Fibroblast of skin of left biceps (primary cell): ENCODE results near the gene SPPL2C.

Experiments used
- DNase-seq, 2 experiments: peaks; one replicate each; pipeline ENCODE4 v3.0.0-alpha.2; 2013; ENCODE audit warnings: low read depth in 2 of 2

Gene SPPL2C, protein sequence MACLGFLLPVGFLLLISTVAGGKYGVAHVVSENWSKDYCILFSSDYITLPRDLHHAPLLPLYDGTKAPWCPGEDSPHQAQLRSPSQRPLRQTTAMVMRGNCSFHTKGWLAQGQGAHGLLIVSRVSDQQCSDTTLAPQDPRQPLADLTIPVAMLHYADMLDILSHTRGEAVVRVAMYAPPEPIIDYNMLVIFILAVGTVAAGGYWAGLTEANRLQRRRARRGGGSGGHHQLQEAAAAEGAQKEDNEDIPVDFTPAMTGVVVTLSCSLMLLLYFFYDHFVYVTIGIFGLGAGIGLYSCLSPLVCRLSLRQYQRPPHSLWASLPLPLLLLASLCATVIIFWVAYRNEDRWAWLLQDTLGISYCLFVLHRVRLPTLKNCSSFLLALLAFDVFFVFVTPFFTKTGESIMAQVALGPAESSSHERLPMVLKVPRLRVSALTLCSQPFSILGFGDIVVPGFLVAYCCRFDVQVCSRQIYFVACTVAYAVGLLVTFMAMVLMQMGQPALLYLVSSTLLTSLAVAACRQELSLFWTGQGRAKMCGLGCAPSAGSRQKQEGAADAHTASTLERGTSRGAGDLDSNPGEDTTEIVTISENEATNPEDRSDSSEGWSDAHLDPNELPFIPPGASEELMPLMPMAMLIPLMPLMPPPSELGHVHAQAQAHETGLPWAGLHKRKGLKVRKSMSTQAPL

GRCh38 chr17:45844695-45845375 is at the start of gene SPPL2C:
TSS of gene SPPL2C (plus strand) at chr17:45844881. CDS start at chr17:45844907, 26 bp downstream.
- DNase-seq = no peak

- DNase-seq = no peak
Measured at GRCh38 chr17:45800816-45801215, 43.9 kb upstream of the SPPL2C start.

DNA sequence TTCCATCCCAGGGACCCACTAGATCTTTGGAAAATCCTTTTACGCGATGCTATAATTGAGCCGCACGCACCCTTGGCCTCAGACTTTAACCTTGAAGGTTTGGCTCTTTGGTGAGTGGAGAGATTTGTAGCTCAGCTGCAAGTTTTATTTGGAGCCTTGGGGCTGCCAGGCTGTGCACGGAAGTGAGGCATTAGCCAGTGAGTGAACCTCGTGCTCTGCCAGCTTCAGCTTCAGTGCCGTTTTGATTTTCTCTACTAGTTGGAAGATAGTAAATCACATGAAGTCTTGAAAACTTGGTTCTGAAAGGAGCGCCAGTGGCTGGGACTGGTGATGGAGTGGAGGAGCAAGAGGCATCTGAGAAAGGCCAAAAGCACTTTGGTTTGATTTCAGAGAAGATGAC is 43.3 kb upstream of the SPPL2C start:
- DNase-seq = no peak

DNA sequence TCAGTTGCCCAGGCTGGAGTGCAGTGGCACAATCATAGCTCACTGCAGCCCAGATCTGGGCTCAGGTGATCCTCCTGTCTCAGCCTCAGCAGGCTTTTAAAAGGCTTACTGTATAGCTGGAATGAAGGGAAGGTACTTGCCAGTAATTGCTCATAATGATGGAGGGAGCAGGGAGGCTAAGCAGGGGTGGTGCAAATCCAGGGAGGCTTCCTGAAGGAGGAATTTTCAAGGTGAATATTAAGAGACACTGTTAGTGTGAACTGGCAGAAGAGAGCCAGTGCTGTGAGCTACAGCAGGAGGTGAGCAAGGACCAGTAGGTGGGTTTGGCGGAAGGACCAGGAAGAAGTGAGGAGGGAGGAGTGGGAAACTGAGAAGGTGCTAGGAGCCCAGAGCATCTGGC is 35.8 kb upstream of the SPPL2C start:
- no peak for DNase-seq

- DNase-seq = no peak
Measured at GRCh38 chr17:45809499-45809898, 35.2 kb upstream of the SPPL2C start.

DNA sequence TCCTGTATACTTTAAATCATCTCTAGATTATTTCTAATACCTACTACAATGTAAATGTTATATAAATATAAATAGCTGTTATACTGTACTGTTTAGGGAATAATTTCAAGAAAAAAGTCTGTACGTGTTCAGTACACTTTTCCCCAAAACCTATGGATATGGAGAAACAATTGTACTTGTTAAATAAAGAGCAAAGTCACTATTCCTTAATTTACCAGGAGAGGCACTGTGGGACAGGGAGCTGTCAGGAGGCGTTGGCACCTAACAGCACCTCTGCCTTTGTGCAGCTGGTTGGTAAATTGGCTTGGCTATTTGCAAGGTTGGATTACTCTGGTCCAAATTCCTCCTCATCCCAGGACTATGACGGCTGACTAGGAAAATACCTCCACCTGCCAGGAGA is 32.6 kb upstream of the SPPL2C start:
- DNase-seq = no peak

- DNase-seq = no peak
Measured at GRCh38 chr17:45813048-45813725, 31.5 kb upstream of the SPPL2C start.

DNA sequence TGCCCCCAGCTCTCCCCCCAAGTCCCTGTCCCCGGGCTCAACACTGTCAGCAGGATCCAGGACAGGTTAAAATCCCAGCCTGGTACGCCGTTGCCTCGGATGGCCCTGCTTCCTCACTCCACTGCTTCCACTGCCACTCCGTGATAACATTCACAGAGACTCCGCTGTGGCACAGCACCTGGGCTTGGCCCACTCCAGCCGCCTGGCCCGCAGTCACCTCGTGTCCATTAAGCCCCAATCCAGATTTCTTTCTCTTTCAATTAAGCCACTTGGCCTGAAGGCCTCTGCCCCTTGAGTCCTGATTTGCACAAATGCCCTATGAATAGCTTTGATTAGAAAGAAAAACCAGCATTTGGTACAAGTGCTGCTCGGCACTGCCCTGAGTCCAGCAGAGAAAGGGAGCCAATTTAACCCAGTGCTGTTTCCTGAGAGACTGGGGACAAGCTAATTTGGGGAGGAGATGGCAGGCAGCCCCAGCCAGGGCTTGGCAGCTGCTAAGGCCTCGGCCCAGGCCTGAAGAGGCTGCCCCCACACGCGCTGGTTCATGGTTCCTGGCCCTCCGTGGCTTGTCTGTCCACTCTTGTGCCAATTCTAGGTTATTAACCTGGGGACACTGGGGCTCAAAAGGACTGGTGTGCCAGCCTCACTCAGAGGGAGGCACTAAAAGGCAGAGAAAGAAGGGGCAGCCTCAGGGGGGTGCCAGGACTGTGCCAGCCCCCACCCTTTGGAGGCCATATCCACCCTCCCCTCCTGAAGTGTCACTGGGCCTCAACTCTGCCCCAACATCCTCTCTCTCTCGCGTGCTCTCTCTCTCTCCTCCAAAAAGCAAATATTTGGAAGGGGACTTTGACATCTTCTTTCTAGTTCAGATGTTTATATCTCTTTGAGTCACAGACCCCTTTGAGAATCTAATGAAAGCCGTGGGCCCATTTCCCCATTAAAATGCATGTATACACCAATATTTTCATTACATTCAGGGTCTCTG is 29.8 kb upstream of the SPPL2C start:
- no peak for DNase-seq

- DNase-seq = no peak
Measured at GRCh38 chr17:45815752-45816151, 28.9 kb upstream of the SPPL2C start.

- DNase-seq = no peak
Measured at GRCh38 chr17:45818041-45818440, 26.6 kb upstream of the SPPL2C start.

DNA sequence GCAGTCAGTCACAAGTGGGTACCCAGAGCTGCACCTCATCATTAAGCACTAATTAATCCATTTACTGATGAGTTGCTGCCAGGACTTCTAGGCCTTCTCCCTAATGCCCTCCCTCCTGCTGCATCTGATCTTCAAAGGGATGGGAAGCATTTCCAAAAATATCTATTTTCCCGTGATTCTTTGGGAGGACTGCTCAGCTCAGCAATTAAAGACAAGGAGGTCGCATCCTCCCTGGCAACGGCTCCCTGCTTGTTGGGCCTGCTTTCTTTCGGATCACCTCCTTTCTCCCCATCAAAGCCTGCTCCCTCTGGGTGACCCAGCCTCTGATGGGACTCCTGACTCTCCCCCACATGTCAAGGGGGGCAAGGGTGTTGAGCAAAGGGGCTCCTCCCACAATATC is 26.0 kb upstream of the SPPL2C start:
- no peak for DNase-seq

- DNase-seq = no peak
Measured at GRCh38 chr17:45819632-45820031, 25.0 kb upstream of the SPPL2C start.

DNA sequence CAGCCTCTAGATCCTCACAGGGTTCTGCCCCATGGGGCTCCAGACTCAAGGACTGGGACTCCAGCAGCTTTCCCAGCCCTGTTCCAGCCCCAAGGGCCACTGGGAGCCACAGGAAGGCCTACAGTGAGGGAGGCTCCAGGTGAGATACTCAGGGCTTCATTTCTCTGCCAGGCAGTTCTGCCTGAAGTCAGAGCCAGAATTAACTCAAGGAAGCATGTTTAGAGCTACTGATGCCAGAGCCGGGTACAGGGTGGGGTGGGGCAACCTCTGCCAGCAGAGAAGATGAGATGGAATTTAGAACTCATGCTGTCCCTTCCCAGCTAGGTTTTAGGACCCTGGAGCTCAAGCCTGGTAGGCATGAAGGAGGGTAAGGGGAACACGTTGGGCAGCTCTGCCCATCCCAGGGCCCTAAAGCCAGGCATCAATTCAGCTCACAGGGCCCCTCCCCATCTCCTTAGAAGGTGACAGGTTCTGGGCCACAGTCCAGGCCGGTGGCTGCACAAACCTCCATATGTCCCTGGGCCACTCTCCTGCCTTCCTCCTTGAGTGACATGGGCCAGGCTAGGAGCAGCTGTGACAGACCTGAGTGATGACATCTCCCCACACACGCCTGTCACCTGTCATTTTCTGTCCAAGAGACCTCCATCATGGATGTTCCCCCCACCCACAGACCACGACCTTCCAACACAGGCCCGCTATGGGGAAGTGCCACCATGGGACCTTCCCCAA is 24.5 kb upstream of the SPPL2C start:
- DNase-seq = no peak

- no peak for DNase-seq
Measured at GRCh38 chr17:45821147-45821546, 23.5 kb upstream of the SPPL2C start.

GRCh38 chr17:45823598-45823997 is 21.1 kb upstream of the SPPL2C start:
- no peak for DNase-seq

DNA sequence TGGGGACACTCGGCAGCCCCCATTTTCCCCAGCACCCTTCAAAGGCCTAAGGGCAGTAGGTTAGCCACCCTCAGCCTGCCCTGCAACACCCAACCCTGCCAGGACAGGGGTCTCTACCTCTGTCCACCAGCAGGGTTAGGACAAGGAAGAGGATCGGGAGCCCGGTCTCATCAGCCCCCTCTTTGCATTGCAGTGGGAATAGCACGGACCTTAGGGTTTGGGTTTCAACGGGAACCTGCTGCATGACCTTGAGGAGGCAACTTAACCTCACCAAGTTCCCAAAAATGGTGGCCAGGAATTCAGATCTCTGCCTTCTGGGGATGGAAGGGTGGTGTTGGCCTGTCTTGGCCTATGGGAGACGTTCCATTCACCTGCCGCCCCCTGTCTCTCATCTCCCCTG is 20.2 kb upstream of the SPPL2C start:
- no peak for DNase-seq

DNA sequence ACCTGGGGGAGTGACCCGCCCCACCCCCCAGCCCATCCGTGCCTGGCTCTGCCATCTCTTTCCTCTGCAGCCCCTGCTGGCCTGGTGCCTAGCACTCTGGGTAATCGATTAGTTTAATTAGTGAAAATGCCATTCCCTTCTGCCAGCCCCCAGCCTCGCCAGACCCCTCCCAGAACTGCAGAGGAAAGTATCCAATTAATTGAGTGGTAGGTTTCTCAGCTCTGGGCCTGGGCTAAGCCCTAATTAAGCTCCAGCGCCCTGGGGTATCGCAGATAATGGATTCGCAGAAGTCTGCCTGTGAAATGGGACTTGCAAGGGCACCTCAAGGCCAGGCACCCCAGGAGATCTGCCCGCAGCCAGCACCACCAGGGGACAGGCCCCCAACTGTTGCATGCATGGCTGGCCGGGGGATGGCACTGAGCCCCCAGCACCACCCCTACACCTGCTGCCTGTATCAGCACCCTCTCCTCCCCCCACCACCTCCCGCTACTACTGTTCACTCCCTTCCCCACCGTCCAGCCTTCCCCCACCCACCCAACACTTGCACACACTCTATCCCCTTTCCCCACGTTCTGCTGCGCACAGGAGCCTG is 19.7 kb upstream of the SPPL2C start:
- no peak for DNase-seq

- no peak for DNase-seq
Measured at GRCh38 chr17:45825792-45826191, 18.9 kb upstream of the SPPL2C start.

DNA sequence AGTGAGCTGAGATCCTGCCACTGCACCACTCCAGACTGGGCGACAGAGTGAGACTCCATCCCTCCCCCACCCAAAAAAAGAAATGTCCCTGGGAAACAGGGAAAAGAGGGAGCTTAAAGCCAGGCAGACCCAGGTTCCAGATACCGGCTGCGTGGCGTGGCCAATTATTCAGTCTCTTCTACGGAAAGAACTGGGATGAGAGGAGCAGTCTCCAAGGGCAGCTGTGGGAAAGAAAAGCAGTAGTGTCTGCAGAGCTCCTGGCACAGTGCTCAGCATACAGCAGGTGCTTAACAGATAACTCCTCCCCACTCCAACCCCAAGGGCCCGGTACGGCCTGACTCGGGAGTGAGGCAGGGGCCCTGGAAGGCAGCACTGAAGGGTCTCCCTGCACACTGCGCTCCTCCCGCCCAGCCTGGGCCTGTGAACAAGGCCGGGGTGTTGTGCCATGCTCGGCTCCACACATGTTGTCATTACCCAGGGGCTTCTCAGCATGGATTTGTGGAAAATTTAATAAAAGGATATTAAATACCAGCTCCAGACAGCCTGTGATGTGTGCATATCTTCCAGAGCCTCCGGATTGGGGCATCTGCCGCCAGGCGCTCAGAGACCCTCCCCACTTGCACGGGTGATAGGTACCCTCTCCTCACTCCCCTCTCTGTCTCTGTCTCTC is 17.6 kb upstream of the SPPL2C start:
- DNase-seq = no peak
